Measurements from ENCODE around the gene HMMR.
"Not testable (repeated sequence)": the region's sequence is repeated elsewhere in the genome, so short reads cannot be mapped to it uniquely, and the experiment has no call there.

The HMMR gene, protein sequence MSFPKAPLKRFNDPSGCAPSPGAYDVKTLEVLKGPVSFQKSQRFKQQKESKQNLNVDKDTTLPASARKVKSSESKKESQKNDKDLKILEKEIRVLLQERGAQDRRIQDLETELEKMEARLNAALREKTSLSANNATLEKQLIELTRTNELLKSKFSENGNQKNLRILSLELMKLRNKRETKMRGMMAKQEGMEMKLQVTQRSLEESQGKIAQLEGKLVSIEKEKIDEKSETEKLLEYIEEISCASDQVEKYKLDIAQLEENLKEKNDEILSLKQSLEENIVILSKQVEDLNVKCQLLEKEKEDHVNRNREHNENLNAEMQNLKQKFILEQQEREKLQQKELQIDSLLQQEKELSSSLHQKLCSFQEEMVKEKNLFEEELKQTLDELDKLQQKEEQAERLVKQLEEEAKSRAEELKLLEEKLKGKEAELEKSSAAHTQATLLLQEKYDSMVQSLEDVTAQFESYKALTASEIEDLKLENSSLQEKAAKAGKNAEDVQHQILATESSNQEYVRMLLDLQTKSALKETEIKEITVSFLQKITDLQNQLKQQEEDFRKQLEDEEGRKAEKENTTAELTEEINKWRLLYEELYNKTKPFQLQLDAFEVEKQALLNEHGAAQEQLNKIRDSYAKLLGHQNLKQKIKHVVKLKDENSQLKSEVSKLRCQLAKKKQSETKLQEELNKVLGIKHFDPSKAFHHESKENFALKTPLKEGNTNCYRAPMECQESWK

DNA sequence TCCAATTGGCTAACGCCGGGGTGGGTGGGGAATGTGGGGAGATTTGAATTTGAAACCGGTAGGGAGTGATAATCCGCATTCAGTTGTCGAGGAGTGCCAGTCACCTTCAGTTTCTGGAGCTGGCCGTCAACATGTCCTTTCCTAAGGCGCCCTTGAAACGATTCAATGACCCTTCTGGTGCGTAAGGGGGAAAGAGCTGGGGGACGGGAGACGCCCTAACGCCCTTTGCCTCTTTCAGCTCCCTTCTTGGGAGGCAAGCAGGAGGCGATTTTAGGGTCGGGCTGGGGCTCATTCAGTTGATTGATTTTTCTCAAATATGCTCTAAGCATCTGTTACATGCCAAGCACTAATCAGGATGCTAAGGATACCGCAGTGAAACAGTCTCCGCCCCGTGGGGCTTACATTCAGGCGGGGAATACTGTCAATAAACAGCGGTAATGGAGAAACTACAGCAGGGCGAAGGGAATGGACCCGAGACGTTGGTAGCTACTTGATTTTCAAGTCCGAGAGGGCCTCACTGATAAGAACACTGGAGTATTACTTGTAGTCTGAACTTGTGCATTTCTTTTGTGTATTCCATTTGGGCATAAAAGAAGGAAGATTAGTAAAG lies at the start of gene HMMR:
TSS of gene HMMR (plus strand) at position 71 of the 610 bp plus-strand sequence. CDS start at position 132, 61 bp downstream.
- DNase-seq: no peak

DNA sequence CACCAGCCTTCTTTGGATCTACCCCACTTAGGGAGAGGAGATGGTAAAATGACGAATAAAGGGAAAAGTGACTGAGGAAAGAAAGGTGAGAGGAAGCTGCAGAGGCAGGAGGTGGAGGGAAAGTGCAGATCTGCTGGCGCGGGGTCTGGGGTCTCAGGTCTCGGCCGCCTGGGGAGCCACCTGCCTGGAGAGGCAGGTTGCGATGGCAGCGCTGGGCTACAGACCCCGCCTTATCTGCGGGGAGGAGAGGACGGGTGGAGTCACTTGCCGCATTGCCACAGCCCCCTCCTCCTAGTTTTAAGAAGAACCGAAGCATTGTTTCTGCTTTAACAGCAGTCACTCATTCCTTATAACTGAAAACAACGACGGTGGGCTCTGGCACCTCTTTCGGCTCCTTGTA lies 44.8 kb upstream of the HMMR start:
- not testable (repeated sequence) for DNase-seq

GRCh38 chr5:163424836-163425235 lies 35.6 kb upstream of the HMMR start:
- no peak for DNase-seq

GRCh38 chr5:163426128-163426527 lies 34.3 kb upstream of the HMMR start:
- not testable (repeated sequence) for DNase-seq

GRCh38 chr5:163432544-163432943 lies 27.9 kb upstream of the HMMR start:
- DNase-seq: no peak

GRCh38 chr5:163433271-163433670 lies 27.2 kb upstream of the HMMR start:
- DNase-seq: no peak

GRCh38 chr5:163434401-163434866 lies 26.0 kb upstream of the HMMR start:
- DNase-seq: no peak

DNA sequence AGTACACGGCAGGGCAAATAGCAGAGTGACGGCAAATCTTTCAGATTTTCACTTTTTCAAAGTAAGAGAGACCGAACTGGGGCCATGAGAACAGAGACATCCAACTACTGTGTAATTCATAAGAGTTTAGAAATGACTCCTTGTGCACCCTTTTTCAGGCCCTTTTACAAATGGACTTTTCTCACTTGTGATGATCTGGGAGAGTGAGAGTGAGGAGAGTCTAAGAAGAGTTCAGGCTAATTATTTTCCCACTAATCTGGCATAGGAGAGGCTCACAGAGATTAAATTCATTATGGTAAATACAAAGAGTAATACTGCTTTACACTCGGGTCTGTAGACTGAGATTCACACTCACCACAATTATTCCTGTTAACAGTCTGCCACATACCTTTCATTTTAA lies 23.9 kb upstream of the HMMR start:
- no peak for DNase-seq

GRCh38 chr5:163437011-163437308 lies 23.5 kb upstream of the HMMR start:
- no peak for DNase-seq

DNA sequence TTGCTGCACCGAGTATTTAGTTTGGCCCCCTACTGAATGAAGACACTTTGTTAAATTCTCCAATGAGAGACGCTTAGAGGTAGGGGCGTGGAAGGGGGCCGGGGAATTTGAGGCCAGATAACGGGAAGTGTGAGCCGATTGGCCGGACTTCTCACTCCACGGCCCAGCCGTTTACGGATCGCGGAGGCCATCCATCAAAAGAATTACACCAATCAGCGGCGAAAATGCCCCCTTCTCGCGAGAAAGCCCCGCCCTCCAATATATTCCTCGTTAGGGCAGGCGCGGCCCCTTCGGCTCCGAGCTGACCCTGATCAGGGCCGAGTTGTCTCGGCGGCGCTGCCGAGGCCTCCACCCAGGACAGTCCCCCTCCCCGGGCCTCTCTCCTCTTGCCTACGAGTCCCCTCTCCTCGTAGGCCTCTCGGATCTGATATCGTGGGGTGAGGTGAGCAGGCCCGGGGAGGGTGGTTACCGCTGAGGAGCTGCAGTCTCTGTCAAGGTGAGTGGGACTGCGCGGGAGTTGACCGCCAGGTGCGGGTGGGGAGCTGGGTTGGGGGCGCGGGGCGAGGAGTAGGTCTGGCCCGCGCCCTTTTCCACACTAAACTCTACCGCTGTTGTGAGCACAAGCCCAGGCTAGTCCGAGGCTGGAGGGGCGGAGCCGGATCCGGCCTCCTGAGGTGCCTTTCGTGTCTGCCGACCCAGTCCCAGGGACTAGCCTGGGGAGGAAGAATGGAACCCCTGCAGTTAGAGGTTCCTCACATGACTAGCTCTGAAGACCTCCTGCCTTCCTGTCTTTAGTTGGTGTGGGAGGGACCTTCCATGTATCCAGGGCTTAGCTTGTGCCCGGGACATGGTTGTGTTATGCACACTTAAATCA lies 22.9 kb upstream of the HMMR start, which contains the start of gene CCNG1:
TSS of gene CCNG1 (plus strand) at position 287 of the 874 bp plus-strand sequence. CDS start 1,662 bp downstream, outside the sequence.
- peak; percentile 97 for DNase-seq

GRCh38 chr5:163439092-163439425 lies 21.4 kb upstream of the HMMR start:
- no peak for DNase-seq

DNA sequence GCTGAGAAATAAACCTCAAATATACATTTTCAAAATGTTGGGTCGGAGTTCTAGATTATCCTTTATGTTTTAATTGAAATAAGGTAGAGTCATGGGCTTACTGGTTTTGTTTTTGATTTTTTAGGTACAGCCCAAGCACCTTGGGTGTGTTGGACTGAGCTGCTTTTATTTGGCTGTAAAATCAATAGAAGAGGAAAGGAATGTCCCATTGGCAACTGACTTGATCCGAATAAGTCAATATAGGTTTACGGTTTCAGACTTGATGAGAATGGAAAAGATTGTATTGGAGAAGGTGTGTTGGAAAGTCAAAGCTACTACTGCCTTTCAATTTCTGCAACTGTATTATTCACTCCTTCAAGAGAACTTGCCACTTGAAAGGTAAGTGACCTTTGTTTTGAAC lies 19.5 kb upstream of the HMMR start:
- DNase-seq: no peak

- no peak for DNase-seq
Observed at GRCh38 chr5:163444526-163444925, 15.9 kb upstream of the HMMR start.

- DNase-seq: no peak
Observed at GRCh38 chr5:163445345-163445744, 15.1 kb upstream of the HMMR start.

- no peak for DNase-seq
Observed at GRCh38 chr5:163447191-163447590, 13.2 kb upstream of the HMMR start.

GRCh38 chr5:163447875-163448274 lies 12.6 kb upstream of the HMMR start:
- DNase-seq: no peak

- no peak for DNase-seq
Observed at GRCh38 chr5:163448491-163448890, 11.9 kb upstream of the HMMR start.

GRCh38 chr5:163451489-163451888 lies 8.9 kb upstream of the HMMR start:
- no peak for DNase-seq

DNA sequence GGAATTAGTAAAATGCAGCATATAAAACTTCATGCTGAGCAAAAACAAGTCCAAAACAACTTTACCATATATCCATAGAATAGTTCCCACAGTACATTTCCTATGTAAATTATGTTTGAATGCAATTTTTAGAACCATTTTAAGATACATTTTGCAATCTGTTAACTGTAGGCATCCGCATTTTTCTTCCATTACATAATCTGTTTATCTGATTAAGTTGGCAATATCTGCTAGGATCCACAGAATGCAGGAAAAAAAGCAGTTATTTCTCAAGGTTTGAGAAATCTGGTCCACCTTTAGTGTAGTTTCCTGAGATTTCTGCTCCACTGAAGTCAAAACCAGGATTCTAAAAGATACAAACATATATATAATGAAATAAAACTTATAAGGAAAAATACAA lies 6.7 kb upstream of the HMMR start:
- DNase-seq: no peak

- DNase-seq: not testable (repeated sequence)
Observed at GRCh38 chr5:163455406-163455805, 5.0 kb upstream of the HMMR start.

- no peak for DNase-seq
Observed at GRCh38 chr5:163456029-163456589, 4.3 kb upstream of the HMMR start.

GRCh38 chr5:163456840-163457239 lies 3.6 kb upstream of the HMMR start:
- no peak for DNase-seq
